Lower leg skin (tissue), 3 donors: Measurements from ENCODE around the gene GPATCH8.

ENCODE experiments used
- CTCF ChIP-seq, 3 donors: fragments of 450-650 bp; IDR thresholded peaks; one replicate each; pipeline ENCODE4 v1.5.1; 2016; ENCODE audit warnings: antibody characterized with exemption in 3 of 3, mild to moderate bottlenecking in 3 of 3, moderate library complexity in 2 of 3
- POLR2A ChIP-seq, 2 donors: fragments of 450-650 bp; IDR thresholded peaks; one replicate each; pipeline ENCODE4 v1.6.1; 2016 to 2017; ENCODE audit warnings: antibody characterized with exemption in 2 of 2, mild to moderate bottlenecking in 1 of 2, moderate library complexity in 1 of 2

GRCh38 chr17:44448412-44448811 lies 54.8 kb downstream of the GPATCH8 start:
- TF ChIP-seq CTCF (IDR thresholded peaks at IDR 0.05): no peak
- TF ChIP-seq POLR2A (IDR thresholded peaks at IDR 0.05): no peak
